ENCODE results near the gene PRAMEF1.

DNA sequence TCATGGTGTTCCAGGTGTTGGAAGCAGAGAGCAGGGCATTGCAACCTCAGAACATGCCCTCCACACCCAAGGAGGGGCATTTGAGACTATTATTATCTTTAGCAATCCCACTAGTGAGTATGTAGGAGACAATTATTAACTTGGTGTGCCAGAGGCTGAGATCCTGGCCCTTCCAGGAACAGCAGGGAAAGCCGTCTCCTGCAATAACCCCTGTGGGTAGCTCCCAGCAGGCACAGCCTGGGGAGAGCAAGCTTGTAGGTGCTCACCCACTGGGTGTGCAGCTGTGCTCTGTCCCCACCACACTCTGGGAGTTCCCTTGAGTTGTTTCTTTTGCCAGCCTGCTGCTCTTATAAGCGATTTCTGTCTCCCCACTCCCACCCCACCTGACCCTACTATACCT is 34.9 kb upstream of the PRAMEF1 start:
- TF ChIP-seq, protein P1, sequence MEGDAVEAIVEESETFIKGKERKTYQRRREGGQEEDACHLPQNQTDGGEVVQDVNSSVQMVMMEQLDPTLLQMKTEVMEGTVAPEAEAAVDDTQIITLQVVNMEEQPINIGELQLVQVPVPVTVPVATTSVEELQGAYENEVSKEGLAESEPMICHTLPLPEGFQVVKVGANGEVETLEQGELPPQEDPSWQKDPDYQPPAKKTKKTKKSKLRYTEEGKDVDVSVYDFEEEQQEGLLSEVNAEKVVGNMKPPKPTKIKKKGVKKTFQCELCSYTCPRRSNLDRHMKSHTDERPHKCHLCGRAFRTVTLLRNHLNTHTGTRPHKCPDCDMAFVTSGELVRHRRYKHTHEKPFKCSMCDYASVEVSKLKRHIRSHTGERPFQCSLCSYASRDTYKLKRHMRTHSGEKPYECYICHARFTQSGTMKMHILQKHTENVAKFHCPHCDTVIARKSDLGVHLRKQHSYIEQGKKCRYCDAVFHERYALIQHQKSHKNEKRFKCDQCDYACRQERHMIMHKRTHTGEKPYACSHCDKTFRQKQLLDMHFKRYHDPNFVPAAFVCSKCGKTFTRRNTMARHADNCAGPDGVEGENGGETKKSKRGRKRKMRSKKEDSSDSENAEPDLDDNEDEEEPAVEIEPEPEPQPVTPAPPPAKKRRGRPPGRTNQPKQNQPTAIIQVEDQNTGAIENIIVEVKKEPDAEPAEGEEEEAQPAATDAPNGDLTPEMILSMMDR (conservative IDR thresholded peaks at IDR 0.05; ENCODE audit: low read length), result no peak
- no peak for TF ChIP-seq EZH2phosphoT487 (IDR thresholded peaks at IDR 0.05; ENCODE audit: borderline replicate concordance)

Measured in Loucy (cell line).